HG03108 (cell line): Measurements from ENCODE around the gene GFRA4.

ENCODE experiments used
- ATAC-seq: cut with Tn5 transposase; IDR thresholded peaks from one replicate; pipeline ENCODE4 v1.9.1; 2021; ENCODE audit warnings: moderate library complexity; ENCODE audit not compliant: unreplicated experiment

GFRA4 gene, protein sequence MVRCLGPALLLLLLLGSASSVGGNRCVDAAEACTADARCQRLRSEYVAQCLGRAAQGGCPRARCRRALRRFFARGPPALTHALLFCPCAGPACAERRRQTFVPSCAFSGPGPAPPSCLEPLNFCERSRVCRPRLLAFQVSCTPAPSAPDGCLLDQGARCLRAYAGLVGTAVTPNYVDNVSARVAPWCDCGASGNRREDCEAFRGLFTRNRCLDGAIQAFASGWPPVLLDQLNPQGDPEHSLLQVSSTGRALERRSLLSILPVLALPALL

DNA sequence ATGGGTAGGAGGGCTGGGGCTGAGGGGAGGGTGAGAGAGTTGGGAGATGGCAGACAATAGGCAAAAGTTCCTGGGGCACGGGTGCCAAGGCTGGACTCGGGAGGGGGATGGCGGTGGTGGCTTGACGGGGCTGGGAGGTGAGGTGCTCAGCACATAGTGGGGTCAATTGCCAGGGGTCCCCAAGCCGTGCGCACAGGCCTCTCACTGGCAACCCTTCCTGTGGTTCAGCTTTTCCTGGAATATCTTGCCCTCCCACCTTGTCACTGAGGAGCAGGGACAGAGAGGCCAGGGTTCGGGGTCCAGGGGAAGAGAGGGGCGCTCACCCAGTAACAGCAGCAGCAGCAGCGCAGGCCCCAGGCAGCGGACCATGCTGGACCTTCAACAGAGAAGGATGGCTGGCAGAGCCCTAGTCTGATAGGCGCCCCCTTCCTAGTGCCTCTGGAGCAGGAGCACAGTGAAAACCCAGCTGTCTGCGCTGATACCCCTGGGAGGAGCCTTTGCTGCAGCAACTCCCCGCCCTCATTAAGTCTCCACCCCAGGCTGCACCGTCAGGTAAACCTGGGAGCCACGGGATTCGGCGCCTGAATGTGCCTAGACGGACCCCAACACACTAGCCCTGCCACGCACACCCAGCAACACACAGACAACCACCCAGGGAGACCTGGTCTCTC, at the start of gene GFRA4:
Gene GFRA4, minus strand, starts transcription at position 369 of the 671 bp plus-strand sequence. Its CDS starts 0 bp downstream, at position 369.
- ATAC-seq, result no peak

DNA sequence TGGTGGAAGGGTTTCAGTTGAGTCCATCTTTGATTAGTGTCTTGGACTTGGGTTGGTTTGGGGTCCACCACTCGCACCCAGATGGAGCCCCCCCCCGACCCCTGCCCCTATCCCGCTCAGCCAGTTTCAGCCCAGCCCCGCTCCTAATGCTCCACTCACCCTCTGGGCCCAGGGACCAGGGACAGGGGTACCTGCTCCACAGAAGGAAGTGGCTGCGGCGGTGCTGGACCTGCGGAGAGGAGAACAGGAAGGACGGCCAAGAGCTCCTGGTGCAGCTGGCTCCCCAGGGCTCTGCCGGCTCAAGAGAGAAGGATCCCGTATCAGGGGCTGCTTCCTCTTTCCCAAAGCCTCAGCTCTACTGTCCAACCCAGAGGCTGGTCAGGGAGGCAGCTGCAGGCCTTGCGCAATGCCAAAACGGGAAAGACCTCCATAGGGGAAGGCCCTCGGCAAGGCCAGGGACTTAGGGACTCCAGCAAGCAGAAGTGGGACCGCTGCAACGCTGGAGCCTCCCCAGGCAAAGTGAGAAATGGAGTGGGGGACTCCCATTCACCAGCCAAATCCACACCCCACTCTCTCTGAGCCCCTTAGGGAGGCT, 49.2 kb upstream of the GFRA4 start, which contains the start of gene SIGLEC1:
Gene SIGLEC1, minus strand, starts transcription at position 322 of the 595 bp plus-strand sequence. CDS start 5,472 bp downstream, outside the sequence.
- no peak for ATAC-seq

DNA sequence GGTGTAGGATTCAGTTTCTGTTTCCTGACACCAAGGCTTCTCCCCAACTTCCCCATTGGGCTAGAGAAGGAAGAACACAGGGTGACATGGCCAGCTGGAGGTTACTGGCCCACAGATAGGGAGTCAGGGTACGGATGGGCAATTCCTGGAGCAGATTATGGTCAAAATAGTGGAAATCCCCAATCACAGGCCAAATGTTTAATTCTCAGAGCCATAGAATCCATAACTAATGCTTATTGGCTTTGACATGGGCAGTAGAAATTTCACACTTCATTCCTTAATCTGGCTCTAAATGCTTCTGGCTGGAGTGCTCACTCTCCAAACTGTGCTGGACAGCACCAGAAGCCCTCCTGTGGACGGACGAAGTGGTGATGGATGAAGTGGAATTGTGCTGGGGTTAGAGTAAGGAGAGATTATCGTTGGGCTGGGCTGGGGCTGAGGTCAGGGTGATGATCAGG, 48.3 kb upstream of the GFRA4 start:
- no peak for ATAC-seq

DNA sequence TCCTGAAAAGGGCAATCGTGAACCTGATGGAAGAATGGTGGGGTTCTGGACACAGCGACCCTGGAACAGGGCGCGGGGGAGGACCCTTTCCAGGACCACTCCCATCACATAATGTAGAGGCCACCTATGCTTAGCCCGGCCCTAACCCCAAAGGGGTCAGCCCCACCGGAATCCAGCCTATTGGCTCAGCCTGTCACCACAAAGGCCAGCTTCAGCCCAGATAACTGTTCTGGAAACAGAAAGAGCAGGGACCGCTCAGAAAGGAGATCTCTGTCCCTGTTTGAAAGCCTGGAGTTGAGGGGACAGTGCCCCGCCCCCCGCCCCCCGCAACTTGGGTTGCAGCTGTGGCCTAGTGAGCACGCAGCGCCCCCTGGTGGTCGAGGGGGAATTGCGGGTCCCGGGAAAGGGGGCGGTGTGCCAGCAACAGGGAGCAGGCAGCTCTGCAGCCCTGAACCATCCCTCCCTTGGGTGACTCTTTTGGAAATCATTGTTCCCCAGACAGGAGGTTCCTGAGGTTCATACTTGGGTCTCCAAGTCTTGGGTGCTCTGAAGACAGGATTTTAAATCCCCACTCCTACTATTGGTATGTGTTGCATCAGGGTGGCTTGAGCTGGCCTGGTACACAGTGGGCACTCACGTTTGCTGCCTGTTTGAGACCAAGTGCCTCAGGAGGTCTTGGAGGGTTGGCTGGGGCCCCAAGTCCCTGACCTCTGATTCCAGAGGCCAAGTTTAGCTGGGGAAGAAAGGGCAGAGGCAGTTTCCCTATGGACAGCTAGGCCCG, 47.7 kb upstream of the GFRA4 start:
- no peak for ATAC-seq

DNA sequence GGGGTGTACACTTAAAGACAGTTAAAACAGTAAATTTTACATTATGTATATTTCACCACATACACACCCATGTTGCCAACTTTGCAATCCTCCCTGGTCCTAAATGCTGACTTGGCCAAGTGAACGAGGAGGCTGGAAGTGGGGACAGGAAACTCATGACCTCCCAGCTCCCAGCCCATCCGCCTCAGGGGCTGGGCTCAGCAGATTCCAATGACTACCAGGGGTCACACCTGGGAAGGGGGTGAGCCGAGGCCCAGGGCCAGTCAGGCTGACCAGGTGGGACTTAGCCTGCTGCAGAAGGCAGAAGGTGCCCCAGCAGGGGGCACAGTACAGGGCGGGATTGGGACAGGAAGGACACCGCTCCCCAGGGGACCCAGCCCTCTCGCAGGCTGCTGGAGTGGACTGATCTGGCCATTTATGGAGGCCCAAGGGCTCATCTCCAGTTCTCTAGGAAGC, 46.8 kb upstream of the GFRA4 start:
- no peak for ATAC-seq

DNA sequence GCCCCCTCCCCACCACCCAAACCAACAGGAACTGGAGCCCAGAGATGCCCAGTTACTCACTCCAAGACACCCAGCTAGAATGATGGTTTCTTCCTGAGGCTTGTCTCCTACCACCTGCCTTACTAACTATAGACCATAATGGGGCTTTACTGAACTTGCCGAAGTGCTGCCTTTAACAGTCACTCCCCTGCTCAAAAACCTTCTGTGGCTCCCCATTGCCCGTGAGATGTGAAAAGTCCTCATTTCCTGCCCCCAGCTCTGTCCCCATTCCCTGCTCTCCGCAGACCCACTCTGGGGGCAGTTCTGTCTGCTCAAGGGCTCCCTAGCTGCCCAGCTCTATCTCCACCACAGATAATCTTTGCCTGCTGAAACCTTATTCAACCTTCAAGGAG, 44.3 kb upstream of the GFRA4 start:
- ATAC-seq, result no peak

DNA sequence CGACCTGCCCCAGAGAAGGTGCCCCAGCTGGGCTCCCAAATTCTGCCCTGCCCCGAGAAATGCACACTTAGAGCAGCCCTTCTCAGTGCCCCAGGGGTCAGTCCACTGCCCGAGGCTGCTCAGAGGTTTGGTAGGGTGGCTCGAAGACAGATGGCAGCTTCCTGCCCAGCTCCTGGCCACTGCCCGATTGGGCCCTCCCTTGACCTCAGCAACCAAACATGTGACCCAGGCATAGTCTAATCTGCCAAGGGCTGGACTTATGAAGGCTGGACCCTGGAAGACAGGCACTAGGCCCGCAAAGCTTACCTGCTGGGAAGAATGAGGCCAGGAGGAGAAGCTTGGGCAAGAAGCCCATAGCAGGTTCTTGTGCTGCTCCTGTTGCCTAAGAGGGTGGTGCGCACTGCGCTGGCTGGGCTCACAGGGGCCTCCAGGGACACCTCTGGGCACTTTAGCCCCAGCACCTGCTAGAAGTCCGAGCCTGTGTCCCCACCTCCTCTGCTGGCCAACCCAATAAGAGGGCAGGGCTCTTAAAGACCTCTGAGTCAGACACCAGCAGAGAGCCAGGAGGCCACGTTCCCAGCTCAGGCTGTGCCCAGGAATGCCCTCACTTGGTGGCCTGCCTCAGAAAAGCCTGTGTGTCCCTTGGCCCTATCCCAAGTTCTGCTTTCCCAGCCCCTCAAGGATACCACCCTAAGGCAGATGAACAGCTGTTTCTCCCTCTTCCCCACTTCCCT, 43.7 kb upstream of the GFRA4 start:
- no peak for ATAC-seq

DNA sequence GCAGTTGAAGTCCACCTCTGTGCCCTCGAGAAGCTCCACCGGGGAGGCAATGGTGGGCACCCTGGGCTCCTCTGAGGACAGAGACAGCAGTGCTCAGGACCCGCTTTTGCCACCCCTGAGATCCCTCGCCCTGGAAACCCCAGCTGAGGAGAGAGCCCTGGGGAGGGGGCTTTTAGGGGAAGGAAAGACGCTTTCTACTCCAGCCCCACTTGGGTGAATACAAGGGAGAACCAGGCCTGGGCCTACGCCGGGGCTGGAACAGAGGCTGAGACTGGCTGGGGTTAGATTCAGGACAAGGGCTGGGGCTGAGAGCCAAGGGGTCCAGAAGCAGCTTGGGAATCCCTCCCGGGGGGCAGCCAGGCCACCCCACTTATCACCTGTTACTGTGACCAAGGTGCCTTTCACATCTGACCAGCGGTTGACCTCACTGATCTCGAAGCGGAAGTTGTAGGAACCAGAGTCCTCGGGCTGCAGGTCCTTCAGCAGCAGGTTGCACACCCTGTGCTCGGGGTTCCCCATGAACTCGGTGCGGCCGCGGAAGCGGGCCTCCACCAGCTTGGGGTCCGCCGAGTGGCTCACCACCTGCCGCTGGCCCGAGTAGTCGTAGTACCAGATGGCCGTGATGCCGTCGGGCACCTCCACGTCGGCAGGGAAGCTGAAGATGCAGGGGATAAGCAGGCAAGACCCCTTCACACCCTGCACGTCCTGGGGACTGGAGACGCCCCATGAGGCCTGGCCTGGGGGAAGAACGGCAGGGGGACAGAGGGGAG, 43.0 kb upstream of the GFRA4 start:
- no peak for ATAC-seq

DNA sequence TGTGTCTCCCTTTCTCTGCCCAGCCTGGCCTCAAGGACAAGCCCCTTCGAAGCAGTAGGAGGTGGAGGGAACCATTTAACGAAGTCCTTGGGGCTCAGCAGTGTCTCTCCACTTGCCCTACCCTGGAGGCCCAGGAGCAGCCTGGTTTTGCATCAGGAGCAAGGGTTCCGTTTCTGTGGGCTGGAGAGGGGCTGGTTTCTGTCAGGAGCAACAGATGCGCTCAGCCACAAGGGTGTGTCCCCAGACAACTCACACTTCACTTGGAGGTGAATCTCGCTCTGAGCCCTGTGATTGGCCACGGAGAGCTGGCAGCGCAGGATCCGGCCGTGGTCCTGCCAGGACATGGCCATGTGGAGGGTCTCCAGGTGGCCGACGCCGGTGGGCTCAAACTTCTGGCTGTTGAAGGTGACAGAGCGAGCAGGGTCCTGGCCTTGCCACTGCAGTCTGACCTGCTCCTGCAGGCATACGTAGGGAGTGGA, 42.3 kb upstream of the GFRA4 start:
- ATAC-seq, result no peak

DNA sequence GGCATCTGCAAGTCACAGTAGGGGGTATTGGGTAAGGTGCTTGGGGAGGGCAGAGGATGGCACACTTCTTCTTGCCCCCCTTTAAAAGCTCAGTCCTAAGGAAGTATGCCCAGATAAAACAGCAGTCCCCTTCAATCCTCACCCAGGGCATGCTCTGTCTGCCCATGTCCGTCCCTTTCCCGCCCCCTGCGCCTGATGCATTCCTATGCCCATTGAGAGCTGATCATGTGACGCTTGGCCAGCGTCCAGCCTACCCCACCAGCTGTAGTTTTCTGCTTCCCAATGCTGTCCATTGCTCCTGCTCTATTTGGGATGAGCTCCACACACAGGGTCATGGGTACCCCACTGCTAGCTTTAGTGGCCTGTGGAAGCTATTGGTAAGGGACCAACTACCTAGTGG, 40.9 kb upstream of the GFRA4 start:
- no peak for ATAC-seq

DNA sequence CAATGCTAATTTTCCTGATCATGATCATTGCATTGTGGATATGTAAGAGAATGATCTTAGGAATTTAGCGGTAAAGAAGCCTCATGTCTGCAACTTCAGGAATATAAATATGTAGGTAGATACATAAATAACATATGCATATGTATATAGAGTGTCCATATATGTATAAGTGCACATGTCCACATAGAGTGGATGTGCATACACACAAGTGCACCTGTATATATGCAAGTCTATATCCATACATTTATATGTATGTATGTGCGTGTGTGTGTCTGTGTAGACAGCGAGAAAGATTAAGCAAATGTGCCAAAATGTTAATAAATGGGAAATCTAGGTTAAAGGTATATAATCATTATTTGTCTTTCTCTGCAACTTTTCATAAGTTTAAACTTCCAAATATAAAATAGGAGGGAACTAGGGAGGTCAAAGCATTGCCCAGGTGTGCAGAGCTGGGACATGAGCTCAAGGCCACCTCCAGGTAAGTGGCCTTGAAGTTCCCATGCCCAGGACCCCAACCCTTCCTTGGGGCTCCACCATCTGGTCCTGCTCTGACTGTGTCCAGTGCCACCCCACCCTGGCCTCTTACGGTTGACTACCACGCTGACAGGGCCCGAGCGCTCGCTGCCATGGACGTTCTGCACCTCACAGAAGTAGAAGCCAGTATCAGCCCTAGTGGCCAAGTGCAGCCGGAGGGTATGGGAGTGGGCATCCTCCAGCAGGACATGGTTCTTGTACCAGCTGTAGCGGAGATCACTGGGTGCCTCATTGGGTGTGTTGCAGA, 39.6 kb upstream of the GFRA4 start:
- no peak for ATAC-seq

DNA sequence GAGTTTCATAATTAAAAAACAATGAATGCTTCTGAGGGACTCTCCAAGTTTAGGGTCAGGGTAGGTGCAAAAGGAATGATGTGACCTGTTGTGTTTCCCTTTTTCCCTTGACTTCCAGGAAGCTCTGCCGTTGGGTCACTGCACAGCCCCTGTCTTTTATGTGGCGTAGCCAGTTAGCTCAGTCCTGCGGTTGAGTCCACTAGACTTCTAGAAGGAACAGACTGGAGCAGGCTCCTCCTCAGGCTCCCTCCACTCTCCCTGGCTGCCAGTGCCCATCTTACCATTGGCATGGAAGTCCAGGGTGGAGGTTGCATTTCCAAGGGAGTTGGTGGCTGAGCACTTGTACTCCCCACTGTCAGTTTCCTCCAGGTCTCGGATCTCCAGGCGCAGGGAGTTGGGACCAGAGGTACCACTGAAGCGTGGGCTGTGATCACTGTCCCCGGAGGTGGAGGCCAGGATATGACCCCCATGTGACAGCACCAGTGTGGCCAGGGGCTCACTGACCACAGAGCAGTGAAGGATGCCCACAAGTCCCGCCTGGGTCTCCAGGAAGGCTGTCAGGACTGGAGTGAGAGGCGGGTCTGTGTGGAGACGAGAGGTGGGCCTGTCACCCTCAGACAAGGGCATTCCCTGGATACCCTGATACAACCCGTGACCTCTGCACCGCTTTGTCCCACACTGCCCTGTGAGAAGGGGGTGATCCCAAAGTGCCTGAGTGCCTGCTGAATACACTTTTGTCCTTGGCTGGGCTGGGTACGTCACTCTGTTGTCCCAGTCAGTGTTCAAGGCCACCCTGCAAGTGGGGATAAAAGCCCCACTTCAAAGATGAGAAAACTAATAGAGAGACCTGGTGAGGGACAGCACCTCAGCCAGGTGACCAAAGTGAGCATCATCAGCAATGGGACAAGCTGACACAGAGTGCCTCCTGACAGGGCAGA, 38.1 kb upstream of the GFRA4 start:
- ATAC-seq, result no peak

DNA sequence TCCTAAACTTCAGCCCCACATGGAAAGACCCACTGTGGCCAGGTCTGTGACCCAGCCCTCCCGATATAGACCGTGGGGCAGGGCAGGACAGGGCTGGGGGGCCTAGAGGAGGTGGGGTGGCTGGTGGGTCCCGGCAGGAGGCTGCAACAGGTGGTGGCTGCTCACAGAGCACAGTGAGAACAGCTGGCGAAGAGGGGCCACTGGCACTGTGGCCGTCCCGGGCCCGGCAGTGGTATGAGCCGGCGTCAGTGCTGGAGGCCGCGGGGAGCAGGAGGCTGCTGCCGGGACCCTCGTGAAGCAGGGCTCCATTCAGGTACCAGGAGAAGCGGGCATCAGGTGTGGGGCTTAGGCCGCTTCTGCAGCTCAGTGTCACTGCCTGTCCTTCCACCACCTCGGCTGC, 35.8 kb upstream of the GFRA4 start:
- no peak for ATAC-seq

DNA sequence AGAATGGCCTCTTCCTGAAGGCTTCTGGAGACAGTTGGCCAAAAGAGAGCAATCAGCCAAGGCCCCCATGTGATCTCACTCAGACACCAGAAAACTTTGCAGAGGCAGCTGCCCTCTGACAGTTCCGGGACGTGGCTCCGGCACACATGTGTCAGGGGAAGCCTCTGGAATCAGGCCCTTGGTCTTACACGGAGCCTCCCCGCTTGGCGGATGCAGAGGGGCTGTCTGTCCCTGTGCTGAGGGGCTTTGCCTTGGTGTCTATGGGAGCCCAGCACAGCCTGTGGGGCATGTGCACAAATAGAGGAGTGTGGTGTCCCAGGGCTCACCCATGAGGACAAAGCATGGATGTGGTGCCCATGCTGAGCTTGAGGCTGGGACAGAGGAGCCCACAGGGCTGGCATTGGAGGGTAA, 35.4 kb upstream of the GFRA4 start:
- no peak for ATAC-seq

DNA sequence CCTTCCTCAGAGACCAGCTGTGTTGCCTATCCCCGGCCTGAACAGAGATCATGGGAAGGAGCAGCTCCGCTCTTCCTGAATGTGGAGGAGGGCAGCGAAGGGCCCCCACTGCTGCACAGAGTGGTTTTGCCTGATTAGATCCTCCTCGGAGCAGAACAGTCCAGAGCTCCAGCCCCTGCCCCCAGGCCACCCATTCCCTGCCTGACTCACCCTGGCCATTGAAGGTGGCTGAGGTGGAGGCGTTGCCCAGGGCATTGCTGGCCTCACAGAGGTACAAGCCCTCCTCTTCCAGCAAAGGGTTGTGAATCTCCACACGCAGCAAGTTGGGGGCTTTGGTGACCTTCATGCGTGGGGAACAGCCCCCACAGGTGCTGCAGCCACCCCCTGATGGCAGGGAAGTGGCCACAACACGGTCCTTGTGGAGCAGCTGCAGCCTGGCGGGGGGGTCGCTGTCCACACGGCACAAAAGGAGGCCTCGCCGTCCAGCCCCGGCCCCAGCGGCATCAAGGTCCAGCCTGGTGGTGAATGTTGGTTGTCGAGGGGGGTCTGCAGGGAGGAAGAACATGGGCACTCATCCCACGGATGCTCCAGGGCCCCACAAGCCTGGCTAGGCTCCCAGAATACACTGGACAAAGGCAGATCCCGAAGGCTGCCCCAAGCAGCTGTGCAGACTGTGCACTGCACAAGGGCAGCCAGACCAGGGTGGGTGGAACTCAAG, 34.5 kb upstream of the GFRA4 start:
- no peak for ATAC-seq

DNA sequence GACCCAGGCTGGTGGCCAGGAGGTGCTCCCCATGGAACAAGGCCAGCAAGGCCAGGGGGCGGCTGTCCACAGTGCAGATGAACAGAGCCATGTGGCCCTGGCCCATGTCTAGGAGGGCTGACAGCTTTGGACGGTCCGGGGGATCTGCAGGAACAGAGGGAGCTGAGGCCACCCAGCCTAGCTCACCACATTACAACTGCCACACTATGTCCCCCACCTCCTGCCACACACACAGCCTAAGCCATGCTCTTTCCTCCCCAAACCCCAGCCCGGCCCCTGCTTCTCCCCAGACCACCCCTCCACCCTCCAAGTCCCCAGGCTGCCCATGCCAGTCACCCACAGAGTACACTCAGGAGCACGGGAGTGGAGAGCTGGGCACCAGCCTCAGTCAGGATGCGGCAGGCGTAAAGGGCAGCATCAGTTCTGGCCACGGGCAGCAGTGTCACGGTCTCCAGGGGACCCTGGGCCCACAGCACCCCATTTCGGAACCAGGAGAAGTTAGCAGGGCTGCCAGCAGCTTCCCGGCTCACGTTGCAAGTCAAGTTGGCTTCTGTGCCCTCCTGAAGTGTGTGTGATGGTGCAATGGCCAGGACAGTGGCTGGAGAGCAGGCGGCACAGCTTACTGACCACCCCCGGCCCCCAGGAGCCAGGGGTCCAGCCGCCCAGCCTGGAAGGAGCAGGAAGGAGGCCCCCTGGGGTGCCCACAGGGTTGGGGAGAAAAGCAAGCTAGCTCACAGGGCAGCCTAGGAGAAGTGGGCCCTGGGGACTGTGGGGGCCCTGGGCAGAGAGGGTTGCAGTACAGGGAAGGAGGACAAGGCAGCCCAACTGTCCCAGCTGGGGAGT, 33.8 kb upstream of the GFRA4 start:
- no peak for ATAC-seq
